Limb (tissue), 2 donors: ENCODE results near the gene SLC16A7.

Experiments used
- DNase-seq, 2 donors: peaks; one replicate each; pipeline ENCODE4 v3.0.0-alpha.2; 2016; ENCODE audit errors: extremely low spot score in 2 of 2

The SLC16A7 gene

DNA sequence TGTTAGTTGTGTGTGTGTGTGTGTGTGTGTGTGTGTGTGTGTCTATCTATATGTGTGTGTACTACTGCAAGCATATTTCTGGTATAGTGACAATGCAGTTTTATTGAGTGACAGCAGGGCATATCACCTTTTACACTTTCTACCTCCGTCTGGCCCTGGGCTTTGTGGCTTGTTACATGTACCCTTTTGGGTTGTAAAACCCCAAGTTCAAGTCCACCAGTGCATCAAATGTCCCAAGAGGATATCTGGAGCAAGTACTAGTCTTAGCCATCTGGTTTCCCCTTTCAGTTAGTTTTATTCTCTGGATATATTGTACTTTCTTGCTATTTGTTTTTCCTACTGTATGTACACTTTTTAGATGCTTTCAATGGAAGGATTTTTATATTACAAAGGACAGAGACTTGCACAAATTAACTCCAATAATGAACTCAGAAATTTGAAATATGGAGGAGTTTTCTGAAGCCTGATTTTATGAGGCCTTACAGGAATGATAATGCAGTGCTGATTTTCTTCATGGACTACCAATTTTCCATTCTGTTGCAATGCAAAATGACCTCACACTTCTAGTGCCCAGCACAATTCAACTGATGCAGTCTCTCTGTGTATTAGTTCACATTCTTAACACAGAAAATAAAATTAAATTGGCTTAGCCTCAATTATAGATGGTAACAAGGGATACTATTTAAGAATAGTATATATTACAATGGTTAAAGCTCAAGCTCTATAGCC, 29.1 kb downstream of the SLC16A7 start:
- no peak for DNase-seq

DNA sequence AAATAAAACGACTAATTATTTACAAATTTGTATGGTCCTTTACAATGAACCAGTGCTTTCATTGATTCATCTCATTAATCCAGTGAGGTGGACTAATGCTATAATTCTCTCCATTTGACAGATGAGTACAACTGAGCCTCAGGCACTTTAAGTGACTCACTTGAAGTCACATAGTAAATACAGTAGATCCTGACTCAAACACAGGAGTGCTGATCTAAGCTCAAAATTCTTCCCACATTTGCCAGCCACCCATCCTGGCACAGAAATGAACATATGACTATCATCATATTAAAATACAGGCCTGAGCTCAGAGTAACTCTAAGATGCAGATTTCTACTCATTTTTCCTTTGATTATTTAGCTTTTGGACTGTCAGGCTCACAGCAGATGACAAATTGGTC, 30.6 kb downstream of the SLC16A7 start:
- no peak for DNase-seq

DNA sequence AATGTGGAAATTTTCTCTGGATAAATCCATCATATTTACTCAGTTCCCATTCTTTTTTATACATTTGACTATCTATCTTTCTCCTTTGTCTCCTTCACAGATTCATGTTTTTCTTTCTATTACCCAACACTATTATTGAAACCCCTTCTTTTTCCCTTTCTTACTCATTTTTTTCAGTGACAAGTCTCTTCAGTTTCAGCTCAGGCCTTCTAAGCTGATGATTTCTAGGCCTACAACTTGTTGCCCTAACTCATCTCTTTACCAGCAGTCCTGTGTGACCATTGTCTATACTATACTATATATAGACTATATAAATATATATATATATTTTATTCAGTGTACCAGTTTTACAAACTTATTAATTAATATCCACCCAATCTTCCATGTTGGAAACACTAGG, 31.8 kb downstream of the SLC16A7 start:
- DNase-seq, result no peak

DNA sequence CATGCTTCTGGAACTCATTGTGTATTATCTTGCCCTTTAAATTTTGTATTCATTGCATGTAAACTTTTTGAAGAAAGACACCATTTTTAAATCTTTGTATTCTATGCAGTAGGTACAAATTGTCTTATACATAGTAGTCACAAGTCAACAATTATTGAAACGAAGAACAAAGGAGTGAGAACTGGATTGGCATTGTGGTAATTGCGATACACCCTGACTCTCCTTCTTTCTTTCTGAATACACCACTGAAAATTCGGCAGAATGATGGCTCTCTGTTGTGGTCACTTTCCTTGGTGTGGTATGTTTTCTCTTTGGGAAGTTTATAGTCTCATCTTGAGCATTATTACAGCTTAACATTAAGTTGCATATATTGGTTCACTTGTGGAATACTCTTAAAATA, 34.1 kb downstream of the SLC16A7 start:
- no peak for DNase-seq

DNA sequence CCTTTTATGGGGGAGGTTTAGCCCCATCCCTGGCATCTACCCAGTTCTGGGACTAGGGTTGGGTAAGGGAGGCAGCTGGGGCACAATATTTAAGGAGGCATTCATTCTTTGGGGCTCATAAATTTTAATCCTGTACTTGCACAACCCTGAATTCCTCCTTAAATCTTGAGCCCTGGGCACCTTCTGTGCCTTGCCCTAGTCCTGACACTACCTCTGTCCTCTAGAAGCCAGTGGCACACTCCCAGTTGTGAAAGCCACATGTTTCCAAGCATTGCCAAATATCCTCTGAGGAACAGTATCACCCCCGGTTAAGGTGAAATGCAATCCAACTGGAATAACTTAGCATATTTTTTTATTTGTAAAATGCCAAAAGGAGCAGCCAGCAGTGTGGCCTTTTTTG, 36.6 kb downstream of the SLC16A7 start:
- DNase-seq, result no peak

DNA sequence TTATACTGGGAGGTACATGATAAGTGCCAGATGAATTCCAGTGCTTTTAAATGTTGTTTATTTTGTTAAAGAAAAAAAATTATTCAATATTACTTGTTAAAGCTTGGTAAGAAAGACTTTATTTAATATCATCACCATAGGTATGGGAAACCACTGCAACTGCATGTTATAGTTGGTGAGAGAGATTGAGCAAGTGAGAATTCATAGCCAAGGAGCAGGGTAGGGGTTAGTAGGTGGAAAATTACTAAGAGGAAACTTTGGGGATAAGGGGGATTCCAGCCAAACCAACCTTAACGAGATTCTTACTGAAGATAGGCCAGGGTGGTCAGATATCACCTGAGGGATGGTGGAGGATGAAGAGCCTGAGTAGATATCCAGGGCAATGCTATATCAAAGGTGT, 38.4 kb downstream of the SLC16A7 start:
- DNase-seq, result no peak

DNA sequence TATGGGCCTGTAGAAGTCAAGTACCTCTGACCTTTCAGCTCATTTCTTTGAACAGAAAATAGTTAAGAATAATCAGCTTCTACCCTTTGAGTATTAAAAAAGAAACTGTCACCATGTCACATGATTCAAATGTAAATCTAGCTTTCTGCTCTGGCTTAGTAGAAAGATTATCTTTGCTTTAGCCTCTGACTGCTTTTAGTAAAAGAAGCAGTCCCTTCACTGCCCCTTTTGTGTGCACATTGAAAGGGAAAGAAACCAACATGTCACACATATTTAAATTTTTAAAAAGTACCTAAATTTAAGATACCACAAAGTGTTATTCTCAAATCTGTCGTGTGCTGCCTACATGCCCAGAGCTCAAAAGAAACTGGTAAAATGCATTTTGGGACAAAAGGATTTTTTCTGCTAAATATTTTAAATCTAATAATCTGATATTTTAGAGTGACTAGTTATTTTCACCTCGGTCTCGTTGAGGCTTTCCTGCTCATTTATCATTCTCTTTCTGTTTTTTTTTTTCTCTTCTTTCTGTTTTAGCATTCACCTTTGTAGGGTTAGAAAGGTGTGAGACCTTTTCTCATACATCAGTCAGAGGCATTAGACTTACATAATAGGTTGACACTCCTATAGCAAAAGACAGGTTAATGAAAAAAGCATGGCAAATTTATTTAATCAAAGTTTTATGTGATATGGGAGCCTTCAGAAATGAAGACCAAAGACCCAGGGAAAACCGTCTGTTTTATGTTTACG, 41.3 kb downstream of the SLC16A7 start:
- no peak for DNase-seq

DNA sequence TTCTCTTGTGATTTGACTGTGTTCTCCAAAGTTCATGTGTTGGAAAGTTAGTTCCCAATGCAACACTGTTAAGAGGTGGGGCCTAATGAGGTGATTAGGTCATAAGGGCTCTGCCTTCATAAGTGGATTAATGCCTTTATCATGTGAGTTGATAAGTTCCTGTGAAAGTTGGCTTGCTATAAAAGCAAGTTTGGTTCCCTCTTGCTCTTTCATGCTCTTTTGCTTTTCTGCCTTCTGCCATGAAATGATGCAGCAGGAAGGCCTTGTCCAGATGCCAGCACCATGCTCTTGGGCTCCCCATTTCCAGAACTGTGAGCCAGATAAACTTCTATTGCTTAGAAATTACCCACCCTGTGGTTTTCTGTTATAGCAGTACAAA, 41.9 kb downstream of the SLC16A7 start:
- no peak for DNase-seq

DNA sequence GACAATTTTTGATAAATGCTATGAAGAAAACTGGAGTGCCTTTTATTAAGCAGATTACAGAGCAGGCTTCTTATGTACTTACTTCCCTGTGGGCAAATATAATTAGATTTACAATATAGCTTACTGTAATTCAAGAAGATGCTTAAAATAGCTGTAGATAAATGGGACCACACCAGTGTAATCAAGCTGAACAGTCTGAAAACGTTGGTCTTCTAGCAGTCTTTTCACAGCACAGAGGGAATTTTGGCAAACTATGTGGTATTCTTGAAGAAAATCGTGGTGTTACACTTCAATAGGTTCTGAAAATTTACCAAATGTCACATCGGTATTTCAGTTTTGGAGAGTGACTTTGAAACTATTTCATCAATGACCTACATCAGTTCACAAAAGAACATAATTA, 47.7 kb downstream of the SLC16A7 start:
- DNase-seq, result no peak

DNA sequence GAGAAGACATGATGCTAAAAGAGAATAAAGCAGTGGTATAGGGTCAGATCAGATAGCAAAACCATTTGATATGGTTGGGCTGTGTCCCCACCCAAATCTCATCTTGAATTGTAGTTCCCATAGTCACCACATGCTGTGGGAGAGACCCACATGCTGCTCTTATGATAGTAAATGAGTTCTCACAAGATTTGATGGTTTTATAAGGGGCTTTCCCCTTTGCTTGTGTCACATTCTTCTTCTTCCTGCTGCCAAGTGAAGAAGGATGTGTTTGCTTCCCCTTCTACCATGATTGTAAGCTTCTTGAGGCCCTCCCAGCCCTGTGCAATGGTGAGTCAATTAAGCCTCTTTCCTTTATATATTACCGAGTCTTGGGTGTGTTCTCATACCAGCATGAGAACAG, 49.4 kb downstream of the SLC16A7 start:
- DNase-seq, result no peak

DNA sequence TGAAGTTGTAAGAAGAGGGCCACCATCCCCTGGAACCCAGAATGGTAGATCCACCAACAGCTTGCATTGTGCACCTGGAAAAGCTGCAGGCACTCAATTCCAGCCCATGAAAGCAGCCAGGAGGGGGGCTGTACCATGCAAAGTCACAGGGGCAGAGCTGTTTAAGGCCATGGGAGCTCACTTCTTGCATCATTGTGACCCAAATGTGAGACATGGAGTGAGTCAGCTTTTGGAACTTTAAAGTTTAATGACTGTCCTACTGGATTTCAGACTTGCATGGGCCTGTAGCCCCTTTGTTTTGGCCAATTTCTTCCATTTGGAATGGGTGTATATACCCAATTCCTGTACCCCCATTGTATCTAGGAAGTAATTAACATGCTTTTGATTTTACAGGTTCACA, 50.8 kb downstream of the SLC16A7 start:
- DNase-seq, result no peak

DNA sequence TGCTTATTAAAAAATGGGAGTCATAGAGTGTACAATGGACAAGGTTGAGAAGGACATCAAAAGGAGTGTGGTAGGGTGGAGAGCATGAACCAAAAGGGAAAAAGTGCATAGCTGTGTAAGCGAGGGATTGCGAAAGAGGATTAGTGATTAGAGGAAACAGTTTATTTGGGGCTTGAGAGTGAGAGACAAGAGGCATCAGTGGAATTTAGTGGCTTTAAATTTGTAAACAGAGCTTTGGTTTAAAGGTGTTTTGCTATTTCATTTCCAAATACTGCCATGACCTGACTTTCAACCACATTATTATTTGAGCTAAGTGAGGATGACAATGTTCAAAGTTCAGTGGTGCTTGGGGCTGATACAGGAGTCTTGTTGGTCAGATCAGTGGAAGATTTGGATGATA, 53.4 kb downstream of the SLC16A7 start:
- DNase-seq, result no peak

DNA sequence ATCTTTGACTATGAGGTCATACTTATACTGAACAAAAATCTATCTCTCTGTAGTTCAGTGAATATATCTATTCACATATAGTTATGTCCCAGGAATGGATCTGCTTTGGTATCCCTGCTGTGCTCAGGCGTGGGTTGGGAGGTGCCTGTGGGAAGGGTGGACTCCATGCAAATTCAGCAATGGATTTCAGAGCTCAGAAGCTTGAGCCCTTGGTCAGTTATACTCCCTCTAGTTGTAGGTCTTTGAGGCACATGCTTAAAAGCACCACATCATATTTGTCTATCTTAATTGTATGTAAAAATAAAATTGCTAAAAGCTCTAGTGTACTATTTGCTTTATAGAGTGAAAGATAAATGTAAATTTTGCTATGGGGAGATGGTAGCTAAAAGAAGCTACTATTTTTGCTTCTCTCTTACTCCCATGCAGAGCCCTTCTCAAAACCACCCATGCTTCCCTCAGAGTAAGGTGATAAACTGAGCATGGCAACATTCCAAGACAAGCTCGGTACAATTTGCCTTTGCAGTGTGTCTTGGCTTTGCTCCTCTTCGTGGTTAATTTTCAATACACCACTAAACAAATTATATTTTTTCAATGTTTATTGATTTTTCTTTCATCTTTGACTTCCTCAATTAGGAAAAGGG, 54.9 kb downstream of the SLC16A7 start:
- DNase-seq, result no peak

DNA sequence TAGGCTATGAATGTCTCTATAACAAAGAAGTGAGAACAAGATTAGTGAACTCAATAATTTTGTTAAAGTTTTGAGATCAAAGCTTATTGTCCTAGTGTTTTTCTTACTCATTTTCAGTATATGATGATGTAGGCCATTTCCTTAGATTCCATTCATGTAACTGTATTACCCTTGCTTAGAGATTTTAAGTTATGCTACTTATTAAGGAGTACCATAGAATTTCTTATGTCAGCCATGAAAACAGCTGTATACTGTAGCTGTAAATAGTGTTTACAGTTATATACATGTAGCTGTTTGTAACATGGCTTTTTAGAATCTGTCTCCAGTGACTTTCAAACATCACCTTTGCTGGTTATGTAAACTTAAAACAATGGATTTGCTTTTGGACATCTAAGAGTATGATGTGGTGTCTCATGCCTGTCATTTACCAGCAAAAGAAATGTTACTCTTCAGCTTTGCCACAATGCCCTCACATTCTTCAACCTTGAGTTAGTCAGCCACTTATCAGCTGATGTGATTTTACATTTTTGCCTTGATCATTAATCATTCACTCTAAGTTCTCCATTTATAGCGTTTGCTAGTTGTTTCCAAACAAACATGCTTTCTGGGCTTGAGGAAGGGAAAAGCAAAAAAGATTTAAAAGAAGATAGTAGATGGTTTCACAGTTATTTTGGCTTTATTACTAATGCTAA, 55.5 kb downstream of the SLC16A7 start:
- no peak for DNase-seq

DNA sequence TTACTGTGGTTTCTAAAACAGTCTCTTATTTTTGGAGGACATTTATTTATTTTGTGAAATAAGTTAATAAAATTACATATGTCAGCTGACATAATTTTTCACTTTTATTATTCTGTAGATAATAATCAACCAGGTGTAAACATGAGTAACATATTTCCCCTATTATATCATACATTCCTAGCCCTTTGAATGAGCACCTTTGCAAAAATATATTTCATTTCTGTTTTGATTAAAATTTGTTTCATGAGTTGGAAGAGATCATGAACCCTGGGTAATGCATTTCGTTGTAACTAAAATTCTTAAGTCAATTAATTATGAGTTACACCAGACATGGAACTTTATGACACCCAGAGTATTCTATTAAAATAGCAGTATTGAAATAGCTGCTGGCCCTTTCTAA, 56.3 kb downstream of the SLC16A7 start:
- no peak for DNase-seq

DNA sequence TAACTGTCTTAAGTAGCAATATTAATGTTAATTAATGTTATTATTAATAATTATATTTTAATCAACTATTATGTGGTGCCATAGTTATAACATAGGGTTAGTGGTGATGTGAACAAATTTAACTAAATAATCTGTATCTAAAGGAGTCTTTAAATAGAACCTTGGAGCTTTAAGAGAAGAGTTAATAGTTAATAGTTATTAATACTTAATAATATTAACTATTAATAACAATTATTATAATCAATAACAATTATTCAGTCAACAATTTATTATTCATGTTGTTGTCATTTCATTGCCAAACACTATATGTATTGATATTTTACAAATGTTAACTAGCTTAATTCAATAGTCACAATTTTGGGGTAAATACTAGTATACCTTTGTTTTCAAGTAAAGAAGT, 58.2 kb downstream of the SLC16A7 start:
- no peak for DNase-seq

DNA sequence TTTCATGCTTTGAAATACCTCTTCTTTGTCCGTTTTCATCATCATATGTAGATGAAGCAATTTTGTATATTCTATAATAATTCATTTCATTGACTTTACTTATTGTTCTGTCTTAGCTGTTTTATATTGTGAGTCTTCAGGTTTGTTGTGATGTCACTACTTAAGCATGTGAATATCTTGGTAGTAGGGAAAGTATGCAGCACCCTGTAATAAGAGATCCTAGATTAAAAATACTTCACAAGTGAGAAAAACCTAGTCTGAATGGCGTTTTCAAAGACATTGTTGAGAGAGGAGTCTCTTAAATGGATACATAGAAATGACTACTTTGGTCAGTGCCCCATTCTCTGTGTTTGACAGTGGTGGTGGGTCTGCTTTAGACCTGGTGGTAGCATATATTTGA, 61.4 kb downstream of the SLC16A7 start:
- DNase-seq, result no peak

DNA sequence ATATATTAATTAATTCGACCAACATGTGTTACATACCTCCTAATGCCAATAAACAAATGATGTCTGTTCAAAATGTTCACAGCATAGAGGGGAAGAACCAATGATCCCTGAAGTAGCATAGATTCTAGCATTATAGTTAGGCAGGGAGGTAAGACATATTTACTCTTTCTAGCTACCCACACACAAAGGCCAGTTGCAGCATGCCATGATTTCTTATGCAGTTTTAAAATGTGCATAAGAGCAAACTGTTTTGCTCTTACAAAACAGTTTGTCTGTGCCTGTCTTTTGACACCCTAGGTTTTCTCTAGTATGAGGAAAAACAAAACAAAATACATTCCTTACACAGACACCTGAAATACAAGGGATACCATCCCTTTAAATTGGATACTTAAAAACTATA, 61.9 kb downstream of the SLC16A7 start:
- no peak for DNase-seq

DNA sequence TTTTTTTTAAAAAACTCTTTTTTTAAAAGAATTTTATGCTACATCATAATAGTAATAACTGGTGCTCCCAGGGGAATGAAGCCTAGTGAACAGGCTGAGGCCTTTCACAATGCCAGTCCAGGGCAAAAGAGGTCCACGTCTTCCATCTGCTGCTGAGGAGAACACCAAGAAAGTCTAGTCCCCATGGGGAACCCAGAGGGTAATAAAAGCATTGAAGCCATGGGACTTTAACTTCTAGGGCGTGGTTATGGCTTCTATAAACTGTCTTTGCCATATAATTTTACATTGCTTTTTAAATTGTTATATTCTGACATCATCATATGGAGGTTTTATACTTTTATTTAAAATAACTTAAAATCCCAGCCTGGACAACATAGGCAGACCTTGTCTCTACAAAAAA, 64.3 kb downstream of the SLC16A7 start:
- DNase-seq, result no peak

DNA sequence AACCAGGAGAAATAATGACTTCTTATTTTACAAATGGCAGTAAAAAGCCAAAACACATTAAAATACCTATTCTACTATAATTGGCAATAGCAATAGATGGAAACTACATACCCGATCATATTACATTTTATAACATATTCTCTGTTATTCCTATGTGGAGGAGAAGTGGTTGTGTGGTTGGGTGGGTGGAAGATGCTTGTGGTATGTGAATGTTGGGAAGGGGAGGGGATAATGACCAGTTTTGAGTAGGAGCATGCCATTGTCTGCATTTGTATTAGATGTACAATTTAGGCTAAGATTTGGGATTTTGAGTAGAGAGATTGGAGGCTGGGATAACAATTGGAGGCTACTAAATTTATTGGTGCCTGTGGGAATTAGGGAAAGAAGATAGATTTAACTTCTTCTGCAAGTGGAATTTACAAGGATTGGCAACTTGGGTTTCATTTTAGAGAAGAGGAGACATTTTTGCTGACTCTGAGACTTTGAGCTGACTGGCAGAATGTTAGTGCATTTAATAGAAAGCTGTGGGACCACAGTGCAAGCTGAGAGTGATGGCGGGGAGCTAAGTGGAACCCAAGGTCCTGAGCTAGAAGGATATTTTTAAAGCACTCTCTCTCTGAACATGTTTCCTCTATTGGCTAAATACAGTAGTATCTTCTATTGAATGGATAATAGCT, 65.2 kb downstream of the SLC16A7 start:
- DNase-seq, result no peak

DNA sequence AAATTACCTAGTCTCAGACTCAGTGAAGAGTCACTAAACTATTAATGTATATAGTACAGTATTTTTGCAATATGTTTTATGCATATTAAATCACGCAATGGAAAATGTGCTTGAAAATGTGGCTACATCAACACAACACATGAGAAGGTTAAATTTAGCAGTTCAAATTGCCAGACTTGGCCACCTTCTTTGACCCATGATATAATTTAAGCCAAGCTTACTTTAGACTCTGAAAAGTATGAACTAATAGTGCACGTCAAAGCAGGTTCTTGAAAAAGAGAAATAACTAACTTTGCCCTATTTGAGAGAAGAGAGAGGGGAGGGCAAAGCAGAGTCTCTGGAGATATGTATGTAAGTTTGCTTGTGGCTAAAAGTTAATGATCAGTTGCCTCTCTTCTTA, 68.7 kb downstream of the SLC16A7 start:
- no peak for DNase-seq

DNA sequence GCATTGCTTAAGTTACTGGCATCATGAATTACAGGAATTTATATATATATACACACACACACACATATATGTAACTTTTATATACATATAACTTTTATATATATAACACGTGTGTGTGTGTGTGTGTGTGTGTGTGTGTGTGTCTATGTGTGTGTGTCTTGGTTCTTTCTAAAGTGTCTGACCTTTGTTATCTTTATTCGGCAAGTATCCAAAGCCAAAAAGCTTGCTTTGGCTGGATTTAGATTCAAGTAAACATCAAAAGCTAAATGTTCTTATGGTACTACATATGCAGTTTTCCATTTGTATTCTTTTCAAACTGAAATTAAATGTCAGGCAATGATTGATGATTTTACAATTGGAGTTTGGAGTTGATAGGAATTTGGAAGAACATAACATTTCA, 69.9 kb downstream of the SLC16A7 start:
- no peak for DNase-seq
